ENCODE results near the gene PPARG.

PPARG gene

DNA sequence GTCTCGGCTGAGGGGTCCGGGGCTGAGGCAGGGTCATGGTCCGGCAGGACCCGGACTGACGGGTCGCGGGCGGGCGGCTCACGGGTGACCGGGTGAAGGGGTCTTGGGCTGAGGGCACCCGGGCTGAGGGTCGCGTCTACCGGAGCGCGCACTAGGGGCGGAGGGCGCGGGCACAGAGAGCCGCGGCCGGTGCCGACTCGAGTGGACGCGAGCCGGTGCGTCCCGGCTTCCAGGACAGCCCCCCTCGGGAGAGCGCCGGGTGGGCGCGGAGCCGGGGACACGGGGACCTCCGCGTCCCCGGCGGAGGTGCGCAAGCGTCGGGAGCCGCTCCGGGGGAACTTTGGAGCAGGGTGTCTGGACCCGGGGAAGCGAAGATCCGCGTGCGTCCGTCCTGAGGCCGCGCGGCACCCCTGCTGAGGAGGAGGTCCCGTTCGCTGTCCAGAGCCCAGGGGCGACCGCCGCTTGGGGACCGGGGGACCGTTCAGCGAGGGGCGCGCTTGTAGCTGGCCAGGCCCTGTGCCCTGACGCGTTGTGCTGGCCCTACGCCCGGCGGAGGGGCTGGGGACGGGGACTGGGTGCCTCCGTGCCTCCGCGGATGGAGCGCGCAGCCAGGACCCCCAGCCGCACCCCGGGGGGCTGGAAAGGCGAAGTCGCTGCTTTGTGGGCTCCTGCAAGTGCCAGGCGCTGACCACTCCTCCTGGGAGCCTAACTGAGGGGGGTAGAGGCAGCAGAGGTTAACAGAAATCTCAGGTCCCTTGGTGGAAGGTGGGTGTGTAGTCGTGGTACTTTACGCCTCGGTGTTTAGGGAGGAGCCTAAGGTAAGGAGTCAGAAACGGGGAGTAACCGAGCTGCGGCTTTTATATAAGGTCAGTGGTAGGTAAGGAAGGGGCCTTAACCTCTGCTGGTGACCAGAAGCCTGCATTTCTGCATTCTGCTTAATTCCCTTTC lies at the start of gene PPARG:
Gene PPARG (plus strand): TSS at position 889 of the 948 bp plus-strand sequence. CDS start 90,642 bp downstream, outside the sequence.
- H3K4me3 ChIP-seq (ENCODE audit: low read depth, low read length), result no peak within 1 kb of the TSS

DNA sequence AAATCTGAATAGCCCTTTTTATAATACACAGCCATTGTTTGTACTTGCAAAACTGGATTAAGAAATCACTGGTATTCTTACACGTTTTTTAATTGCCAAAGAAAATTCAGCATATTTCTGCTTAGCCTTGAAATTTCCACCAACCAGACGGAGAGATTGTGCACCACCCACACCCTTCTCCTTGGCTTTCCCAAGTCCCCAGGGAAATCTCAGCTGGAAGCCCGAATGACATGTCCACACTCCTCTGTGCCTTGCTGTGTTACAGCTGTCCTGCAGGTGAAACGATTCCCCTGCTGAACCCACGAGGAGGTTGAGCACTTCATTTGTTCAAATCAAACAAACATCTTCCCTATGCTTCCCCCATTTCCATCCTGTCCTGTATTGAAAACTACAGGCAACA lies 49.6 kb upstream of the PPARG start:
- H3K4me3 ChIP-seq (ENCODE audit: low read depth, low read length), result no peak overlapping the region
- TF ChIP-seq, protein P1, sequence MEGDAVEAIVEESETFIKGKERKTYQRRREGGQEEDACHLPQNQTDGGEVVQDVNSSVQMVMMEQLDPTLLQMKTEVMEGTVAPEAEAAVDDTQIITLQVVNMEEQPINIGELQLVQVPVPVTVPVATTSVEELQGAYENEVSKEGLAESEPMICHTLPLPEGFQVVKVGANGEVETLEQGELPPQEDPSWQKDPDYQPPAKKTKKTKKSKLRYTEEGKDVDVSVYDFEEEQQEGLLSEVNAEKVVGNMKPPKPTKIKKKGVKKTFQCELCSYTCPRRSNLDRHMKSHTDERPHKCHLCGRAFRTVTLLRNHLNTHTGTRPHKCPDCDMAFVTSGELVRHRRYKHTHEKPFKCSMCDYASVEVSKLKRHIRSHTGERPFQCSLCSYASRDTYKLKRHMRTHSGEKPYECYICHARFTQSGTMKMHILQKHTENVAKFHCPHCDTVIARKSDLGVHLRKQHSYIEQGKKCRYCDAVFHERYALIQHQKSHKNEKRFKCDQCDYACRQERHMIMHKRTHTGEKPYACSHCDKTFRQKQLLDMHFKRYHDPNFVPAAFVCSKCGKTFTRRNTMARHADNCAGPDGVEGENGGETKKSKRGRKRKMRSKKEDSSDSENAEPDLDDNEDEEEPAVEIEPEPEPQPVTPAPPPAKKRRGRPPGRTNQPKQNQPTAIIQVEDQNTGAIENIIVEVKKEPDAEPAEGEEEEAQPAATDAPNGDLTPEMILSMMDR (IDR thresholded peaks at IDR 0.05; ENCODE audit: borderline replicate concordance, insufficient read depth, low read depth, low read length), result no peak

More for the DNA sequence above, at the start of gene PPARG:
- TF ChIP-seq, protein P1 (IDR thresholded peaks at IDR 0.05; ENCODE audit: borderline replicate concordance, insufficient read depth, low read depth, low read length), result no peak

DNA sequence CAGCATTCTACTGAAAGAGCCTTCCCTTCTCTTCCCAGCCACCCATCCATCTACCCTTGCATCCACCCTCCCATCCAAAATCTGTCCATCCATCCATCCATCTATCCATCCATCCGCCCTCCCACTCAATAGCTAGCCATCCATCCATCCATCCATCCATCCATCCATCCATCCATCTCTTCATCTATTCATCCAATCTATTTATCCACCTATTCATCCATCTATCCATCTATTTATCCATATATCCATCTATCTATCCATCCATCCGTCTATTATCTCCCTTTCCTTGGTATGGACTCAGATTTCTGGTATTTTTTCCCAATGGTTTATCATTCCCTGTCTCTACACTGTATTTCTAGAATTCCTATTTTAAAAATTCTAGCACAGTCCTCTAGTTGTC lies 46.1 kb upstream of the PPARG start:
- TF ChIP-seq, protein P1 (IDR thresholded peaks at IDR 0.05; ENCODE audit: borderline replicate concordance, insufficient read depth, low read depth, low read length), result no peak
- H3K4me3 ChIP-seq (ENCODE audit: low read depth, low read length), result no peak overlapping the region

DNA sequence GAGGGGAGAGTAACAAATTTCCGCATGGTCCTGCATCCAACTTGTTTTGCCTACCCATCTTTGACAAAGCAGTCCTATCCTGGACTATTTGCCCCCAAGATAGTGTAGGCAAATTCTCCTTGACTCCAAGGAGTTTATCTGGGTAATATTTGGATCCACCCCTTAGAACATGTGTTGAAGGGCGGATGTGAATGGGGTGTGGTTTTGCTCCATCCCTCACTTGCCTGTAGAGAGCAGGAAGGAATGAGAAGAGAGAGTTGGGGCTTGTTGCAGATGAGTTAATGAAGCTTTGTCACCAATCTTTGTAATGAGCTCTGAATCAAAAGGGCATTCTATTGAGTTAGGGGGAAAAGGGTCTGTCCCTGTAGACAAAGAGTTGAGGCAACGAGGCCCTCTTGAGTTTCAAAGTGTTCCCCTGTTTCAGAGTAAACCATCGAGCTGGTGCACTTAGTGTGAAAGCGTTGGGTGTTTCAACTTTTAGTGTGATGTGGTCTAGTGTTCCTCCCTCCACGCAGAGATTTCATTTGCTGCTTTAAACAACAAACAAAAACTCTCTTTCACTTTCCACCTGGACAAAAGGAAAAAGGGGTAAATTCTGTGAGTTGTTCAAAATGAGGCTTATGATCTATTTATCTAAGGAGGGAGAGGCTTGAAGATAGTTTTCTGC lies 42.2 kb upstream of the PPARG start:
- H3K4me3 ChIP-seq (ENCODE audit: low read depth, low read length), result no peak overlapping the region
- TF ChIP-seq, protein P1 (IDR thresholded peaks at IDR 0.05; ENCODE audit: borderline replicate concordance, insufficient read depth, low read depth, low read length), result no peak

DNA sequence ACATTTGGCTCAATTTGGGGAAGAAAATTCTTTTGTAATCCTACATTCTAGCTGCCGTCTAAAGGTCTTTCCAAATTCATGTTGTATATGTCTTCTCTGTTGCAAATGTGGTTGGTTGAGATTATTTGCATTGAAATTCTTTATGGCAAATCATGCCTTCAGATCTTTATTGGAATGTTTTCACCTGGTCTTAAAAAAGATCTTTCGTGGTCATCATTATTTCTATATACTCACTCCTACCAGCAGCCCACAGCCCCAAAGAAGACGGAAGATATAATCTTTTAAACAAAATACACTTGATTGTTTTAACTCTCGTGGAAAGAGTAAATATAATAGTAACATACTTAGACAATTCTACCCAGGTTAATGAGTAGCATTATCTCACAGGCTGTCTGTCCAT lies 41.5 kb upstream of the PPARG start:
- no peak overlapping the region for H3K4me3 ChIP-seq (ENCODE audit: low read depth, low read length)
- TF ChIP-seq, protein P1 (IDR thresholded peaks at IDR 0.05; ENCODE audit: borderline replicate concordance, insufficient read depth, low read depth, low read length), result no peak

DNA sequence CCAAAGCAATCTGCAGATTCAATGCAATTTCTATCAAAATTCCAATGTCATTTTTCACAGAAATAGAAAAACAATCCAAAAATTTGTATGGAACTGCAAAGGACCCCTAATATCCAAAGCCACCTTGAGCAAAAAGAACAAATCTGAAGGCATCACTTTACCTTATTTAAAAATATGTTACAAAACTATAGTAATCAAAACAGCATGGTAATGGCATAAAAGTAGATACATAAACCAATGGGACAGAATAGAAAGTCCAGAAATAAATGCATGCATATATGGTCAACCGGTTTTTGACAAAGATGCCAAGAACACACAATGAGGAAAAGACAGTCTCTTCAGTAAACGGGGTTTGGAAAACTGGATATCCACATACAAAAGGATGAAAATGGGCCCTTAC lies 39.4 kb upstream of the PPARG start:
- TF ChIP-seq, protein P1 (IDR thresholded peaks at IDR 0.05; ENCODE audit: borderline replicate concordance, insufficient read depth, low read depth, low read length), result no peak
- no peak overlapping the region for H3K4me3 ChIP-seq (ENCODE audit: low read depth, low read length)
